HepG2 (cell line): Measurements from ENCODE around the gene TMEM165. TPM values are rescaled to one million over a fixed set of nuclear protein-coding genes. Genes with fewer than 3 reads are reported as not detected.
A peak's percentile ranks its signal among the peaks of the same experiment; 100 is the strongest.

Source experiments
- ARID2 ChIP-seq: sonication (generic); formaldehyde crosslinking; IDR thresholded peaks from 2 replicates; pipeline ENCODE4 v1.8.1; 2022; ENCODE audit warnings: mild to moderate bottlenecking, missing genetic modification reagents, borderline replicate concordance
- FOXM1 ChIP-seq: sonication (generic); formaldehyde crosslinking; IDR thresholded peaks from 2 replicates; pipeline ENCODE4 v1.5.0; 2020; ENCODE audit warnings: missing genetic modification reagents
- GATAD2A ChIP-seq: IDR thresholded peaks from 2 replicates; pipeline ENCODE4 v1.6.1; 2016
- GMEB2 ChIP-seq: IDR thresholded peaks from 2 replicates; pipeline ENCODE4 v1.6.1; 2016; ENCODE audit warnings: missing biosample characterization, missing genetic modification reagents, low read depth
- HMG20A ChIP-seq: IDR thresholded peaks from 2 replicates; pipeline ENCODE4 v1.6.1; 2016; ENCODE audit warnings: borderline replicate concordance
- IRF9 ChIP-seq: sonication (generic); formaldehyde crosslinking; IDR thresholded peaks from 2 replicates; pipeline ENCODE4 v1.8.0; 2022; ENCODE audit warnings: missing genetic modification reagents, mild to moderate bottlenecking, borderline replicate concordance
- NFE2L1 ChIP-seq: sonication (generic); formaldehyde crosslinking; IDR thresholded peaks from 2 replicates; pipeline ENCODE4 v1.4.0; 2020; ENCODE audit warnings: missing genetic modification reagents, mild to moderate bottlenecking, borderline replicate concordance
- NFYB ChIP-seq: sonication (generic); formaldehyde crosslinking; IDR thresholded peaks from 2 replicates; pipeline ENCODE4 v1.4.0; 2020; ENCODE audit warnings: missing genetic modification reagents
- RCOR2 ChIP-seq: IDR thresholded peaks from 2 replicates; pipeline ENCODE4 v1.6.1; 2016; ENCODE audit warnings: missing biosample characterization, missing genetic modification reagents
- REST ChIP-seq, 2 experiments: IDR thresholded peaks; 2 replicates each; pipeline ENCODE4 v1.6.1; 2011 to 2012; ENCODE audit warnings: low read length in 2 of 2, borderline replicate concordance in 1 of 2, low read depth in 1 of 2, mild to moderate bottlenecking in 1 of 2, moderate library complexity in 1 of 2
- RFX1 ChIP-seq: fragments of 450-650 bp; IDR thresholded peaks from 2 replicates; pipeline ENCODE4 v1.6.1; 2017
- SIN3B ChIP-seq: fragments of 150-350 bp; IDR thresholded peaks from 2 replicates; pipeline ENCODE4 v1.6.1; 2014; ENCODE audit warnings: low read length
- SOX13 ChIP-seq, 3 experiments: fragments of 450-650 bp in 1 of 3; sonication (generic) in 1 of 3; formaldehyde crosslinking in 1 of 3; IDR thresholded peaks in 2 of 3; conservative IDR thresholded peaks in 1 of 3; 2 replicates each; pipeline versions ENCODE4 v1.5.0 to v1.6.1; 2016 to 2020; ENCODE audit warnings: antibody characterized with exemption in 1 of 3, mild to moderate bottlenecking in 1 of 3, missing compliant biosample characterization in 1 of 3, missing genetic modification reagents in 1 of 3, moderate library complexity in 1 of 3
- TAF15 ChIP-seq: fragments of 200-400 bp; formaldehyde crosslinking; IDR thresholded peaks from one replicate; pipeline ENCODE4 v1.6.1; 2018; ENCODE audit warnings: mild to moderate bottlenecking, low read depth, low read length; ENCODE audit not compliant: poor library complexity, severe bottlenecking
- TEAD2 ChIP-seq: sonication (generic); formaldehyde crosslinking; IDR thresholded peaks from 2 replicates; pipeline ENCODE4 v1.9.0; 2021; ENCODE audit warnings: missing genetic modification reagents
- TOE1 ChIP-seq: sonication (generic); formaldehyde crosslinking; IDR thresholded peaks from 2 replicates; pipeline ENCODE4 v1.4.0; 2020; ENCODE audit warnings: mild to moderate bottlenecking, missing genetic modification reagents
- ZBTB7A ChIP-seq: sonication (generic); formaldehyde crosslinking; IDR thresholded peaks from 2 replicates; pipeline ENCODE4 v1.8.0; 2022; ENCODE audit warnings: mild to moderate bottlenecking, missing genetic modification reagents
- ZNF275 ChIP-seq: sonication (generic); formaldehyde crosslinking; IDR thresholded peaks from 2 replicates; pipeline ENCODE4 v1.8.0; 2022; ENCODE audit warnings: missing genetic modification reagents, mild to moderate bottlenecking, inconsistent platforms, borderline replicate concordance
- ZNF343 ChIP-seq: sonication (generic); formaldehyde crosslinking; IDR thresholded peaks from 2 replicates; pipeline ENCODE4 v1.4.0; 2020; ENCODE audit warnings: mild to moderate bottlenecking, missing genetic modification reagents
- ZNF552 ChIP-seq: sonication (generic); formaldehyde crosslinking; IDR thresholded peaks from 2 replicates; pipeline ENCODE4 v1.9.0; 2022; ENCODE audit warnings: missing genetic modification reagents, mild to moderate bottlenecking, borderline replicate concordance
- ZNF569 ChIP-seq: sonication (generic); formaldehyde crosslinking; IDR thresholded peaks from 2 replicates; pipeline ENCODE4 v1.5.0; 2020; ENCODE audit warnings: mild to moderate bottlenecking, missing genetic modification reagents, moderate library complexity, borderline replicate concordance
- polyA plus RNA-seq, 8 experiments: library from polyadenylated mRNA; depleted of rRNA in 3 of 8; stranded (reverse) in 7 of 8; unstranded in 1 of 8; fragments of >200 nt; fragmentation: Illumina TruSeq in 4 of 8; extraction: Trizol in 4 of 8; gene quantifications; 2 replicates each; pipeline versions ENCODE4 v1.2.1 to v1.2.3, GENCODE V29; 2011 to 2016; ENCODE audit warnings: low read depth in 4 of 8, missing spikeins in 1 of 8, mixed read lengths in 1 of 8; ENCODE audit not compliant: insufficient read depth in 1 of 8
- total RNA-seq, 5 experiments: library from RNA; depleted of rRNA; stranded (reverse); fragments of >200 nt; fragmentation: Illumina TruSeq; extraction: Trizol; gene quantifications; 2 replicates each; pipeline ENCODE4 v1.2.3, GENCODE V29; 2016; ENCODE audit warnings: low read depth in 1 of 5

TMEM165 gene
- total and polyA plus RNA-seq, 2 of the 13 experiments (the other 11 are each of a cell fraction or from before 2014, with no cell fraction given), result 54.6 to 103 TPM

GRCh38 chr4:55345980-55346850 lies 49.5 kb upstream of the TMEM165 start, which contains the start of gene SRD5A3 (continued):
- TF ChIP-seq IRF9 (CRISPR knock-in tag) (peak; percentile 88; the same call in 1 of the 2 replicates), NFE2L1 (CRISPR knock-in tag) (no peak), GATAD2A (CRISPR knock-in tag) (0 out of 2 replicates have a peak, but pooled peaks have one; percentile 21), SIN3B (no peak), HMG20A (CRISPR knock-in tag) (no peak), ZNF552 (CRISPR knock-in tag) (no peak), SOX13 (IDR thresholded peaks at IDR 0.05) (no peak), SOX13 (CRISPR knock-in tag; conservative IDR thresholded peaks at IDR 0.05 in 1 of 2, IDR thresholded peaks at IDR 0.05 in 1 of 2) (peak in 1 of 2 experiments; percentile 21; a peak in 1 of 4 replicates), RCOR2 (CRISPR knock-in tag) (no peak), ARID2 (0 out of 2 replicates have a peak, but pooled peaks have one; percentile 24), GMEB2 (CRISPR knock-in tag) (no peak), FOXM1 (no peak), ZBTB7A (CRISPR knock-in tag) (peak; percentile 55; the same call in 1 of the 2 replicates), REST (IDR thresholded peaks at IDR 0.05; ENCODE audit: borderline replicate concordance in 1 of 2, low read depth in 1 of 2, low read length in 2 of 2) (peak in 1 of 2 experiments; percentile 27; a peak in 1 of 4 replicates), ZNF343 (peak; percentile 67; the same call in 1 of the 2 replicates), NFYB (CRISPR knock-in tag) (no peak), TEAD2 (CRISPR knock-in tag) (no peak; the same call in 1 of the 2 replicates), RFX1 (no peak), TAF15 (peak; percentile 46), TOE1 (CRISPR knock-in tag) (no peak; the same call in 1 of the 2 replicates), ZNF275 (no peak; the same call in 1 of the 2 replicates), ZNF569 (no peak)
